Ovary (tissue), 3 donors: ENCODE data around the gene LYST.
"Not testable (repeated sequence)": the region's sequence is repeated elsewhere in the genome, so short reads cannot be mapped to it uniquely, and the experiment has no call there.

ENCODE experiments used
- CTCF ChIP-seq, 3 donors: fragments of 450-650 bp in 2 of 3; fragments of 200-600 bp in 1 of 3; IDR thresholded peaks; one replicate each; pipeline versions ENCODE4 v1.5.1 to v1.8.0; 2016 to 2022; ENCODE audit warnings: antibody characterized with exemption in 3 of 3, mild to moderate bottlenecking in 1 of 3
- POLR2A ChIP-seq: fragments of 450-650 bp; IDR thresholded peaks from one replicate; pipeline ENCODE4 v1.6.1; 2017; ENCODE audit warnings: antibody characterized with exemption, mild to moderate bottlenecking, moderate library complexity
- donor health status: DM: no; HTN: no; CAD: no.

- not testable (repeated sequence) for TF ChIP-seq CTCF (IDR thresholded peaks at IDR 0.05); POLR2A
Measured at GRCh38 chr1:235903809-235904208, 37.1 kb upstream of the LYST start.
